Muscle of arm (tissue), 12 donors: ENCODE measurements around the gene RUSF1. TPM values are rescaled to one million over a fixed set of nuclear protein-coding genes. Genes with fewer than 3 reads are reported as not detected.
"Not testable (repeated sequence)": the region's sequence is repeated elsewhere in the genome, so short reads cannot be mapped to it uniquely, and the experiment has no call there.

ENCODE experiments used
- DNase-seq: peaks from one replicate; pipeline ENCODE4 v3.0.0-alpha.2; 2013
- polyA plus RNA-seq, 12 donors: library from polyadenylated mRNA; unstranded; fragments of 120-200 nt; gene quantifications; one replicate each; pipeline ENCODE4 v1.2.1, GENCODE V29; 2013; ENCODE audit not compliant: insufficient read length in 12 of 12

Gene RUSF1
- polyA plus RNA-seq, 12 donors = 37.1 to 73.0 (median 45.6) TPM; not detected in 1

DNA sequence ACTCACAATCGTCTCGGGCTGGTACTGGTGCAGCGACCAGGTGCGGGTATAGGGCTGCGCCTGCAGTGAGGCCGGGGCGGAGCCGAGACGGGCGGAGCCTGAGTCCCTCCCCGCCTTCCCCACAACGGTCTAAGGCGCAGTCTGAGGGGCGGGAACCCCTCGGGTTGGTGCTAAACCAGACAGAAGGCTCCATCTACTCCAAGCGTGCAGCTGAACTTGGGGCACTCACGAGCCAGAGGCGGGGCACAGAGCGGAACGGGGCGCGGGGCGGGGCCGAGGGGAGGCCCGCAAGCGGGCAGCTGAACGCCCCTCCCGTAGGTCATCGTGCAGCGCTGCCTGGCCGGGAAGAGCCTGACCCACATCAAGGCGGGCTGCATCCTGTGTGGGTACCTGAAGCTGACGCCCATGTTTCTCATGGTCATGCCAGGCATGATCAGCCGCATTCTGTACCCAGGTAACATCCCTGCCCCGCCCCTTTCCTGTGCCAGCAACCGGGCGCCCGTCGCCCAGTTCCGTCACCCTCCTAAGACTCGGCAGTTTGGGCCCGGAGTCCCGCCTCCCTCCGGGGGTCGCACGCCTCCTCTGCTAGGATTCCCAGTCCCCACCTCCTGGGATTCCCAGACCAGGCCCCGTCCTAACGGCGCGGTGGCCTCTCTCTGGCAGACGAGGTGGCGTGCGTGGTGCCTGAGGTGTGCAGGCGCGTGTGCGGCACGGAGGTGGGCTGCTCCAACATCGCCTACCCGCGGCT is 20.3 kb downstream of the RUSF1 start:
- DNase-seq = peak; percentile 43

DNA sequence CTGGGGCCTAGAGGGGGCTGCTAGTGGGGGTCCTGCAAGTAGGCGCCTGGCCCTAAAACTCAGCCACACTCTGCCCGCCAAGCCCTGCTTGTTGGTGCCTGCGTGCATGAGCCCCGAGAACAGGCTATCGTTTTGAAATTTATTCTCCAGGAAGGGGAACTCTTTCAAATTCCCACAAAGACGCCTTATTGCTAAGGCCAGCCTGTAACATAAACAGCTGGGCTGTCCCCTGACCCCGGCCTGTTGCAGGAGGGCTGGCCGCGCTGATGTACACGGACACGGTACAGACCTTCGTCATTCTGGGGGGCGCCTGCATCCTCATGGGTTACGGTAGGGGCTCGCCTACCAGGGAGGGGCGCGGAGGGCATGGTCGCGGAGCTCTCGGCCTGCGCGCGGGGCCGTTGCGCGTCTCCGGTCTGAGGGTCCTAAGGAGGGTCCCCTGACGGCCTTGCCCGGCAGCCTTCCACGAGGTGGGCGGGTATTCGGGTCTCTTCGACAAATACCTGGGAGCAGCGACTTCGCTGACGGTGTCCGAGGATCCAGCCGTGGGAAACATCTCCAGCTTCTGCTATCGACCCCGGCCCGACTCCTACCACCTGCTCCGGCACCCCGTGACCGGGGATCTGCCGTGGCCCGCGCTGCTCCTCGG is 21.0 kb downstream of the RUSF1 start:
- no peak for DNase-seq

DNA sequence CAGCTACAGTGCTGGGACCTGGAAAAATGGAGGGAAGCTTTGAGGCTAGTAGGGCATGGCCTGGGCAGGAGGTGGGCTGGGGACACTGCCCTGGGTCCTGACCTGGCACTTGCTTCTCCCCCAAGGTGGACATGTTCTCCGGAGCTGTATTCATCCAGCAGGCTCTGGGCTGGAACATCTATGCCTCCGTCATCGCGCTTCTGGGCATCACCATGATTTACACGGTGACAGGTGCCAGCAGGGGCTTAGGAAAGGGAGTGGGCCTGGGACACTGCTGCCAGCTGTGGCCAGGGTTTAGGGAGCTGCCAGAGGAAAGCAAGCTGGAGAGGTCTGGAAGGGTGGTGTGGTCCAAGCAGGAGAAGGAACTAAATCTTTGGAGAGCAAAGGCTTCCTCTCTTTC is 22.1 kb downstream of the RUSF1 start:
- DNase-seq = no peak

DNA sequence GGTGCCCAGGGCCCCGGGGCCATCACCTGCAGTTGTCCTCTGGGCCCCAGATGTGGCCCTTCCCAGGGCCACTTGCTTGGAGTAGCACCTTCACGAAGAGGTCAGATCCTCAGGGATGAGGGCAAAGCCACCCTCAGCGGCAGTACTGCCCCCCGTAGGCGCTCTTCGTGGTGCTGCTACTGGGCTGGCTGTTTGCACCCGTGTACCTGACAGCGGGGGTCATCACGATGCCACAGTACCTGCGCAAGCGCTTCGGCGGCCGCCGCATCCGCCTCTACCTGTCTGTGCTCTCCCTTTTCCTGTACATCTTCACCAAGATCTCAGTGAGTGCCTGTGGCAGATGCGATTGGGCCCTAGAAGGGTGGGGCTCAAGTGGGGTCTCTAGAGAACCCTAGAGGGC is 22.6 kb downstream of the RUSF1 start:
- no peak for DNase-seq

DNA sequence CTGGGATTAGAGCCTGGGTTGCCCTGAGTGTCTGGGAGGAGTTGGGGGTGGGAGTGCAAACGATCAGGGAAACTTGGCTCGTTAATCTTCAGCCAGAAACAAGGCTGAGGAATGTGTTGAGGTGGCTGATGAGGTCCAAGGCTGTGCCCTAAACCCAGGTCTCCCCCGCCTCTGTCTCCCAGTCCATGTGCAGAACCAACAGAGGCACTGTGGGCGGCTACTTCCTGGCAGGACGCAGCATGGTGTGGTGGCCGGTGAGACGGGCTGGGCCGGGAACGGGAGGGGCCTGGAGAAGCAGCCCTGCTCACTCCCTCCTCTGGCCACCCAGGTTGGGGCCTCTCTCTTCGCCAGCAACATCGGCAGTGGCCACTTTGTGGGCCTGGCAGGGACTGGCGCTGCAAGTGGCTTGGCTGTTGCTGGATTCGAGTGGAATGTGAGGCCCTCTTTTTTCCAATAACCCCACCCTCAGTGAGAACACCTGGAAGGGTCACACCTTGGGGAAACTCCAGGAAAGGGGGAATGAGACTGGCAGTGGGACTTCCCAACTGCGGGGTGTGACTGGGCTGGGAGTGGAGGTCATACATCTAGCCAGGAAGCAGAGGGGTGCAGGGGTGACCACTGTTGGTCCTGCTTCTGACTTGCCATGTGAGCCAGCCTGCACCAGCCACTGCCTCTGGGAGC is 23.6 kb downstream of the RUSF1 start:
- DNase-seq = no peak

- not testable (repeated sequence) for DNase-seq
Observed at GRCh38 chr16:31484048-31484447, 24.1 kb downstream of the RUSF1 start.

GRCh38 chr16:31483081-31483480 is 25.1 kb downstream of the RUSF1 start, which contains the start of gene SLC5A2:
SLC5A2 (plus strand) TSS chr16:31483123; CDS start chr16:31483137, 14 bp downstream.
- no peak for DNase-seq

DNA sequence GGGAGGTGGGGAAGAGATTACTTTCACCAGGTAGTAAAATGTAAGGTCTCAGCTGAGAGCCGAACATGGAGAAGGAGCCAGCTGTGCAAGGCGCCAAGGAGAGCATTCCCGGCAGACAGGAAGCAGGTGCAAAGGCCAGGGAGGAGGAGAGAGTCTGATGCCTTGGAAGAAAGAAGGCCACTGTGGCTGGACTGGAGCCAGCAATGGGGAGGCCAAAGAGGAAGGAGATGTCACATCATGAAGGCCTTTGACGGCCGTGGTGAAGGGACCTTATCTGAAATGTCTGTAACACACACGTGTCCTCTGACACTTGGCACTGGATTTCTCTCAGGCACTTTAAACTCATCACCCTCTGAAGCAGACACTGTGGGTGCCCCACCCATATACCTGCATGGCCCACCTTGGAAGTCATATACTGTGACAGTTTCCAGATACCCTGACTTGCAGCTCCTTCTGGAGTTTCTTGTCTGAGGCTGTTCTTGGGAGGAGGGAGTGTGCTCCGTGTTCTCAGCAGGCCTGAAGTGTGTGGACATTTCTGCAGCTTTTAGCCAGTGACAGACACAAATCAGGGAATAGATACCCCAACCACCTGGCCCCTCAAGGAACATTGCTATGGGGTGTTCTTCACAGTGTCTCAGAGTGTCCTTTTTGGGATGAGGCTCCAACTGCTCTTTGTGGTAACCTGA is 27.2 kb downstream of the RUSF1 start:
- no peak for DNase-seq

DNA sequence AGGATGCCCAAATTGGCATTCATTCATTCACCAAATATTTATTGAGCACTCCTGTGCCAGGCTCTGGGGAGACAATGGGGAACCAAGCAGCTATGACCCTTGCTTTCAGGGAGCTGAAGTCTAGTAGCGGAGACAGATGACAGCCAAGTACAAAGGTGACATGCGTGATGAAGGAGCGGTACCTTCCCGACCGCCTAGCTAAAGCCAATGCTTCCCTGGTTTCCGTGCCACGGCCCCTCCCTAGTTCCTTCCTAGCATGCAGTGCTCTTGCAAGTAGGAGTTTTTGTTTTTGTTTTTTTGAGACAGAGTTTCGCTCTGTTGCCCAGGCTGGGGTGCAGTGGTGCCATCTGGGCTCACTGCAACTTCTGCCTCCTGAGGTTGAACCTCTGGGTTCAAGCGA is 28.4 kb downstream of the RUSF1 start:
- no peak for DNase-seq

GRCh38 chr16:31478956-31479355 is 29.2 kb downstream of the RUSF1 start:
- DNase-seq = no peak

GRCh38 chr16:31477220-31478216 is 30.7 kb downstream of the RUSF1 start:
- DNase-seq = no peak

DNA sequence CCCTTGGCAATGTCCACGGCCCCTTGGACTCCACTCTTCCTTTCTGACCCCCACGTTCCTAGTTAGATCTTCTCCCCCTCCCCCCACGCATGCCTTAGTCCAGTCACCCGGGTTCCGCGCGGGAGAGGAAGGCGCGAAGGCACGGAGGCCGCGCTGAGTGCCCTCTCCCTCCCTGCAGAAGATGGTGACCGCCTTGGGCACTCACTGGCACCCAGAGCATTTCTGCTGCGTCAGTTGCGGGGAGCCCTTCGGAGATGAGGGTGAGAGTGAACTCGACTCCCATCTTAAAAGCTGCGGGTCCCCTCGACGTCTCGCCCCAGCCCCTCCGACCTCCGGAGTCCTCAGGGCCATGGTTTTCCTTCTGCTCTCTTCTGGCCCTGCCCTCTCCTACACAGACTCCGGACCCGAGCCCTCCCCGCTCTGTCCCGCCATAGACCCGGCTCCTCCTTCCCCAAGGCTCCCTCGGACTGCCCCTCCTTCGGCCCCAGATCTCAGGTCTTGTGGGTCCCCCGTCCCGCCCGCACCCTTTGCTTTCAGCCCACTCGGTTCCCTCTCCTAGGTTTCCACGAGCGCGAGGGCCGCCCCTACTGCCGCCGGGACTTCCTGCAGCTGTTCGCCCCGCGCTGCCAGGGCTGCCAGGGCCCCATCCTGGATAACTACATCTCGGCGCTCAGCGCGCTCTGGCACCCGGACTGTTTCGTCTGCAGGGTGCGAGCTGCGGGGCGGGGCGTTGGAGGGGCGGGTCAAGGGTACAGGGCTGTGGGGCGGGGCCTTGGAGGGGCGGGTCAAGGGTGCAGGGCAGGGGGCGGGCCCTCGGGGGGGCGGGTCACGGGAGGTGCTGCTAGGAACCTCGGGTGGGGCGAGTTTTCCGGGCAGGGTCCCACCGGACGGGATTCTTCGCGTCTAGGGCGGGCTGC is 31.6 kb downstream of the RUSF1 start:
- DNase-seq = no peak

GRCh38 chr16:31475946-31476302 is 32.3 kb downstream of the RUSF1 start:
- DNase-seq = no peak

DNA sequence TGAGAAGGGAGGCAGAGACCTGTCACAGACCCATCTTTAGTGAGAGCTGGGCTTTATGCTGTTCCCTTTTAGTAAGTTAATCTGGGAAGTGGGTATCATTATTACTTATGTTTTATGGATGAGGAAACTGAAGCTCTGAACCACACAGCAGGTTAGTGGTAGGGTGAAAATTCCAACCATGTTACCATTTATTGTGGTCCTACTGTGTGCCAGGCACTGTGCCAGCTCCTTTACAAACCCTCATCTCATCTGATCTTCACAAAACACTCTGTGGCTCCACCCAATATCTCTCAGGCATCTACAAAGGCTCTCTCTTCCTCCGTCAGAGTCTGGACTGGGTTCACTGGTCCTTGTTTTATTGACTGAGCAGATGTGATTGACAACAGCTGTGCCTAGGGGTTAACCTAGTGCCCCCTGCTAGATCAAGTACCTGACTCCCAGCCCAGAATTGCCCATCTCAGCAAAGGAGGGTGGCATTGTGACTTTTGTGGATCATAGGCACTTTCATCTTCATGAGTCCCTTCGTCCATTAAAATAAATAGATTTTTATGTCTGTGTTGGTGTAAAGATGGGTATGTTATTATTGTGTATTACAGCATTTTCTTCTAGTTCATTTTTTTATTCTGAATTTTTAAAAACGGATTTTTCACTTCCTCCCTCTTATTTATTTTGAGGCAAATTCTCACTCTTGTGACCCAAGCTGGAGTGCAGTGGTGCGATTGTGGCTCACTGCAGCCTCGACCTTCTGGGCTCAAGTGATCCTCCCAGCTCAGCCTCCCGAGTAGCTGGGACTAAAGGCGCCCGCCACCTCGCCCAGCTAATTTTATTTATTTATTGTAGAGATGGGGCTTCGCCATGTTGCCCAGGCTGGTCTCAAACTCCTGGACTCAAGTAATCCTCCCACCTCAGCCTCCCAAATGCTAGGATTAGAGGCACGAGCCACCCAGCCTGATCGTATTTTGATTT is 33.1 kb downstream of the RUSF1 start:
- DNase-seq = no peak

- DNase-seq = no peak
Observed at GRCh38 chr16:31474173-31474714, 33.9 kb downstream of the RUSF1 start.

GRCh38 chr16:31473264-31473984 is 34.8 kb downstream of the RUSF1 start:
- DNase-seq = no peak

DNA sequence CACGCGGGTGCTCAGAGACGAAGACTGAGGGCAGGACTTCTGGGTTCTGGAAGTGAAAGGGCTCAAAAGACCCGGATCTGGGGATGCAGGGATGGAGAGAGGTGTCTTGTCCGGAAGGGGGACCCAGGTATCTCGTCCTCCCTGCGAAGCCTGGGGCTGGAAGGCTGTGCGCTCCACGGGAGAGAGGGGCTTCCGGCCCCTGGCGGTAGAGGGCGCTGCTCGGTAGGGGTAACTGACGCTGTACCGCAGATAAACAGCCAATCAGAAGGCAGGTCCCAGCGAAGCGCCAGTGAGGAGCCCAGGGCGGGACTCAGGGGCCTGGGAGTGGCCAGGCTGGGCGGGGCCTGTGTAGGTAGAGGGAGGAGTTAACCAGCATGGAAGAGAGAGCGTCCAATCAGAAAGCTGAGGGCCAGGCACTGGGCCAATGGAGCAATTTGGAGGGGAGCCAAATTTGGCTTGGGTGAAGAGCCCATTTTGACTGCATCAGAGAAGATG is 35.4 kb downstream of the RUSF1 start:
- peak; percentile 83 for DNase-seq
